Transverse colon (tissue), 4 donors: ENCODE data around the gene CHST15. TPM values are rescaled to one million over a fixed set of nuclear protein-coding genes. Genes with fewer than 3 reads are reported as not detected.

Experiments used
- DNase-seq: peaks from one replicate; pipeline ENCODE4 v3.0.0-alpha.2; 2019
- H3K27ac ChIP-seq, 4 donors: fragments of 200-600 bp; sonication (generic); 2 replicates each; pipeline ENCODE4 v1.5.1; 2016 to 2018; ENCODE audit warnings: inconsistent platforms in 4 of 4
- H3K27me3 ChIP-seq: fragments of 200-600 bp; sonication (generic); 2 replicates; pipeline ENCODE4 v1.5.1; 2017; ENCODE audit warnings: inconsistent platforms
- H3K36me3 ChIP-seq, 4 donors: fragments of 200-600 bp; sonication (generic); 2 replicates each; pipeline ENCODE4 v1.5.1; 2017 to 2019; ENCODE audit warnings: inconsistent platforms in 4 of 4
- H3K4me1 ChIP-seq, 4 donors: fragments of 200-600 bp; sonication (generic); 2 replicates each; pipeline ENCODE4 v1.5.1; 2017 to 2020; ENCODE audit warnings: inconsistent platforms in 4 of 4
- H3K4me3 ChIP-seq, 4 donors: fragments of 200-600 bp; sonication (generic); 1 replicate in 1 of 4; 2 replicates in 3 of 4; pipeline versions ENCODE4 v1.5.1 to v1.6.1; 2017 to 2019; ENCODE audit warnings: inconsistent platforms in 4 of 4
- H3K9me3 ChIP-seq, 2 donors: fragments of 200-600 bp; sonication (generic); 2 replicates each; pipeline ENCODE4 v1.5.1; 2017 to 2019; ENCODE audit warnings: inconsistent platforms in 2 of 2
- EP300 ChIP-seq: sonication (generic); formaldehyde crosslinking; IDR thresholded peaks from one replicate; pipeline ENCODE4 v1.6.1; 2017; ENCODE audit warnings: antibody characterized with exemption, low read depth
- POLR2A ChIP-seq: fragments of 450-650 bp; IDR thresholded peaks from one replicate; pipeline ENCODE4 v1.6.1; 2016; ENCODE audit warnings: antibody characterized with exemption, mild to moderate bottlenecking, moderate library complexity
- POLR2AphosphoS5 ChIP-seq, 3 donors: sonication (generic); formaldehyde crosslinking; IDR thresholded peaks; one replicate each; pipeline ENCODE4 v1.6.1; 2016; ENCODE audit warnings: antibody characterized with exemption in 3 of 3
- WGBS, 2 donors: methylation state at CpG; one replicate each; pipeline ENCODE4 v1.1.5; 2018; ENCODE audit warnings: low coverage in 1 of 2; 5-methylcytosine and 5-hydroxymethylcytosine counted together
- in situ Hi-C, 4 donors: fragments of 200-750 bp; cut with MboI; loops; one replicate each; pipeline versions ENCODE4 v1.15.0 to v1.15.1; 2017; ENCODE audit warnings: low sequenced_read_pairs in 3 of 4, low pct_ligation_motif_present in 1 of 4, low pct_unique_long_range_greater_than_20kb in 1 of 4
- intact Hi-C: fragments of 100-400 bp; cut with DNase I; formaldehyde crosslinking; loops from one replicate; pipeline ENCODE4 v1.15.1; 2023; ENCODE audit warnings: low total_unique reads
- total RNA-seq, 4 donors: library from RNA; depleted of rRNA; stranded (reverse); fragments of >200 nt; gene quantifications; one replicate each; pipeline ENCODE4 v1.1.0, GENCODE V29; 2016
- TF ChIP-seq, protein P1 (sequence below), 5 experiments: fragments of 200-600 bp in 3 of 5; fragments of 450-650 bp in 2 of 5; sonication (generic) in 3 of 5; IDR thresholded peaks; 1 replicate in 2 of 5; 2 replicates in 3 of 5; pipeline ENCODE4 v1.5.1; 2016 to 2017; ENCODE audit warnings: antibody characterized with exemption in 5 of 5, inconsistent platforms in 3 of 5, mild to moderate bottlenecking in 2 of 5, moderate library complexity in 1 of 5

The CHST15 gene
- total RNA-seq, 4 donors from 2014 or later = 10.0 to 25.4 (median 16.0) TPM

- no peaks in the 10 kb centered on the region for H3K9me3 ChIP-seq
- WGBS, 2 donors = 93% methylated on average over 7 of the region's 7 CpGs; no CpG with 5 or more reads in 1 of the 2 donors
- H3K4me3 ChIP-seq = no peak overlapping the region
- H3K27ac ChIP-seq = no peak overlapping the region
- no peak for DNase-seq
- H3K4me1 ChIP-seq = peaks cover 0 to 17% (median 7%) of the 10 kb centered on the region in 4 donors
- intact Hi-C loops = no loop called here
- no peaks in the 10 kb centered on the region for H3K27me3 ChIP-seq
- H3K36me3 ChIP-seq = no peaks in the 10 kb centered on the region
- TF ChIP-seq POLR2A (no peak), EP300 (no peak), POLR2AphosphoS5 (IDR thresholded peaks at IDR 0.05) (no peak)
- TF ChIP-seq, protein P1, sequence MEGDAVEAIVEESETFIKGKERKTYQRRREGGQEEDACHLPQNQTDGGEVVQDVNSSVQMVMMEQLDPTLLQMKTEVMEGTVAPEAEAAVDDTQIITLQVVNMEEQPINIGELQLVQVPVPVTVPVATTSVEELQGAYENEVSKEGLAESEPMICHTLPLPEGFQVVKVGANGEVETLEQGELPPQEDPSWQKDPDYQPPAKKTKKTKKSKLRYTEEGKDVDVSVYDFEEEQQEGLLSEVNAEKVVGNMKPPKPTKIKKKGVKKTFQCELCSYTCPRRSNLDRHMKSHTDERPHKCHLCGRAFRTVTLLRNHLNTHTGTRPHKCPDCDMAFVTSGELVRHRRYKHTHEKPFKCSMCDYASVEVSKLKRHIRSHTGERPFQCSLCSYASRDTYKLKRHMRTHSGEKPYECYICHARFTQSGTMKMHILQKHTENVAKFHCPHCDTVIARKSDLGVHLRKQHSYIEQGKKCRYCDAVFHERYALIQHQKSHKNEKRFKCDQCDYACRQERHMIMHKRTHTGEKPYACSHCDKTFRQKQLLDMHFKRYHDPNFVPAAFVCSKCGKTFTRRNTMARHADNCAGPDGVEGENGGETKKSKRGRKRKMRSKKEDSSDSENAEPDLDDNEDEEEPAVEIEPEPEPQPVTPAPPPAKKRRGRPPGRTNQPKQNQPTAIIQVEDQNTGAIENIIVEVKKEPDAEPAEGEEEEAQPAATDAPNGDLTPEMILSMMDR (IDR thresholded peaks at IDR 0.05) = no peak
- in situ Hi-C loops = no loop called here
Measured at GRCh38 chr10:124012991-124013390, 80.4 kb downstream of the CHST15 start.

GRCh38 chr10:124012583-124012982 lies 80.8 kb downstream of the CHST15 start:
- no peaks in the 10 kb centered on the region for H3K27me3 ChIP-seq
- H3K4me1 ChIP-seq = peaks cover 0 to 17% (median 7%) of the 10 kb centered on the region in 4 donors
- intact Hi-C loops = no loop called here
- H3K4me3 ChIP-seq = no peak overlapping the region
- H3K36me3 ChIP-seq = no peaks in the 10 kb centered on the region
- TF ChIP-seq, protein P1 (IDR thresholded peaks at IDR 0.05) = no peak
- no peak for TF ChIP-seq EP300
- TF ChIP-seq POLR2A = no peak
- TF ChIP-seq POLR2AphosphoS5 (IDR thresholded peaks at IDR 0.05) = no peak
- DNase-seq = no peak
- no peak overlapping the region for H3K27ac ChIP-seq
- WGBS, 2 donors = 86% methylated on average over 3 of the region's 3 CpGs; no CpG with 5 or more reads in 1 of the 2 donors
- no peaks in the 10 kb centered on the region for H3K9me3 ChIP-seq
- in situ Hi-C loops = no loop called here

DNA sequence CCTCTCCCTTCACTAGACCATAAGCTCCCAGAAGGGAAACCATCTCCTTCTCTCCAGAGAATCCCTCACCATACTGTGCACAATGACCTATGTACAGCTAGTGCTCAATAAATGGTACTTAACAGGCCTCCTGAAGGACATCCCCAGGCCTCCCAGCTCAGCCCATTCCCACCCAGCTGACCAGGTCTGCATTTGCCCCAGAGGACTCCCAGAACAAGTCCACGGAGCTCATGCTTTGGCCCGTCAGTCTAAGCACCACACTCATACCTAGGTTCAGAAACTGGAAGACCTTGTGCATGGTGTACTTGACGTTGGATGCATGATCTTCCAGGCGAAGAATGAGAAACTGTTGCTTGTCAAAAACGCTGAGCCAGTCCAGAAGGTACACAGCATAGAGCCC lies 81.3 kb downstream of the CHST15 start:
- Histone ChIP-seq H3K27me3 (no peaks in the 10 kb centered on the region), H3K4me1 (peaks cover 0 to 17% (median 7%) of the 10 kb centered on the region in 4 donors), H3K27ac (no peak overlapping the region), H3K4me3 (no peak overlapping the region), H3K9me3 (no peaks in the 10 kb centered on the region), H3K36me3 (no peaks in the 10 kb centered on the region)
- no peak for DNase-seq
- intact Hi-C loops (no loop called here), in situ Hi-C loops (no loop called here)
- WGBS, 2 donors = 94% methylated on average over 5 of the region's 5 CpGs; no CpG with 5 or more reads in 1 of the 2 donors
- no peak for TF ChIP-seq EP300
- TF ChIP-seq, protein P1 (IDR thresholded peaks at IDR 0.05) = no peak
- TF ChIP-seq POLR2A = no peak
- TF ChIP-seq POLR2AphosphoS5 (IDR thresholded peaks at IDR 0.05) = no peak

DNA sequence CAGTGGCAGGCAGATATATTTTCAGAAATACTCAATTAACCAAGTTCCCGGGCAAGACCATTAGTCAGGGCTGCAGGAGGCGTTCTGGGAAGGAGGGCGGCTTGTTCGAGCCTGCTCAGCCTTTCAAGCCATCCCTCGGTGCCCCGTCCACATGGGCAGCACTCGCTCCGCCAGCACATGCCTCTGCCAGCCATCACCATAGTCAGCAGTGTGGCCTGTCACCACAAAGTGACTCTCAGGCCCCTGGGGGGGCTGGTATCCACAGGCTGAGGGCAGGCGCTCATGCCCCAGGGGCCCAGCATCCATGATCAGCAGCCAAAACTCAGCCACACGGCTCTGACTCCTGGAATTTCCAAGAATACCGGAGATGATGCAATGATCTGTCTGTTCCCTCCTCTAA lies 81.9 kb downstream of the CHST15 start:
- DNase-seq = no peak
- no peak overlapping the region for H3K4me3 ChIP-seq
- TF ChIP-seq, protein P1 (IDR thresholded peaks at IDR 0.05) = no peak
- TF ChIP-seq EP300 (no peak), POLR2AphosphoS5 (IDR thresholded peaks at IDR 0.05) (no peak), POLR2A (no peak)
- H3K4me1 ChIP-seq = peaks cover 0 to 18% (median 8%) of the 10 kb centered on the region in 4 donors
- 82% methylated on average over 10 of the region's 11 CpGs; no CpG with 5 or more reads in 1 of the 2 donors for WGBS, 2 donors
- H3K27ac ChIP-seq = peak overlapping the region; percentile 22 to 78 (median 73)
- in situ Hi-C loops (no loop called here), intact Hi-C loops (no loop called here)
- no peaks in the 10 kb centered on the region for H3K9me3 ChIP-seq
- H3K36me3 ChIP-seq = no peaks in the 10 kb centered on the region
- no peaks in the 10 kb centered on the region for H3K27me3 ChIP-seq
